NB4 (cell line): ENCODE data around the gene PIP5K1B.

Experiments
- POLR2A ChIP-seq: IDR thresholded peaks from 2 replicates; pipeline ENCODE4 v1.6.1; 2011; ENCODE audit warnings: mild to moderate bottlenecking; ENCODE audit not compliant: insufficient read length; ENCODE audit errors: extremely low read depth
- TF ChIP-seq, protein P1 (sequence below): IDR thresholded peaks from one replicate; pipeline ENCODE4 v1.5.1; 2012; ENCODE audit warnings: low read depth, low read length

DNA sequence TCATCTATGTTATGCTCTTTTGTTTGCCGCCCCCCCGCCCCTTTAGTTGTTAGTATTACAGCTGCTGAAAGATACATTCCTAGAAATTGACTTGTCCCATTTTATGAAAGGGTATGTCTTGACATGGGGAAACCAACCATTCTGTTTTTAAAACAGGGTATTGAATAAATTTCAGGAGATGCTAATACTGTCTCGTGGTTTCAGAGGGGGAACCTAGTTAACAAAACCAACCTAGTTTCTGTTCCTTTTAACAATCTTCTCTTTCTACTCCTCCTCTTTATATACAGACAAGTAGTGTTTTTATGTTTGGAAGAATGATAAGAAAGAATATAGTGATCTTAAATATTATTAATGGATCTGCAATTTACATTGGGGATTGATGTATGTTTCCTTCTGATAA, 3.5 kb downstream of the PIP5K1B start:
- no peak for TF ChIP-seq POLR2A
- TF ChIP-seq, protein P1, sequence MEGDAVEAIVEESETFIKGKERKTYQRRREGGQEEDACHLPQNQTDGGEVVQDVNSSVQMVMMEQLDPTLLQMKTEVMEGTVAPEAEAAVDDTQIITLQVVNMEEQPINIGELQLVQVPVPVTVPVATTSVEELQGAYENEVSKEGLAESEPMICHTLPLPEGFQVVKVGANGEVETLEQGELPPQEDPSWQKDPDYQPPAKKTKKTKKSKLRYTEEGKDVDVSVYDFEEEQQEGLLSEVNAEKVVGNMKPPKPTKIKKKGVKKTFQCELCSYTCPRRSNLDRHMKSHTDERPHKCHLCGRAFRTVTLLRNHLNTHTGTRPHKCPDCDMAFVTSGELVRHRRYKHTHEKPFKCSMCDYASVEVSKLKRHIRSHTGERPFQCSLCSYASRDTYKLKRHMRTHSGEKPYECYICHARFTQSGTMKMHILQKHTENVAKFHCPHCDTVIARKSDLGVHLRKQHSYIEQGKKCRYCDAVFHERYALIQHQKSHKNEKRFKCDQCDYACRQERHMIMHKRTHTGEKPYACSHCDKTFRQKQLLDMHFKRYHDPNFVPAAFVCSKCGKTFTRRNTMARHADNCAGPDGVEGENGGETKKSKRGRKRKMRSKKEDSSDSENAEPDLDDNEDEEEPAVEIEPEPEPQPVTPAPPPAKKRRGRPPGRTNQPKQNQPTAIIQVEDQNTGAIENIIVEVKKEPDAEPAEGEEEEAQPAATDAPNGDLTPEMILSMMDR: no peak
